ENCODE measurements around the gene SLC6A20.

- TF ChIP-seq CTCF (IDR thresholded peaks at IDR 0.05) (no peak), POLR2A (IDR thresholded peaks at IDR 0.05; ENCODE audit: low read depth) (no peak), EP300 (IDR thresholded peaks at IDR 0.05) (no peak)
Observed at GRCh38 chr3:45758871-45759270, 37.5 kb downstream of the SLC6A20 start.

Measured in esophagus muscularis mucosa (tissue), 4 donors.